Measurements from ENCODE around the gene NUTM2F.
"Not testable (repeated sequence)": the region's sequence is repeated elsewhere in the genome, so short reads cannot be mapped to it uniquely, and the experiment has no call there.

- not testable (repeated sequence) for TF ChIP-seq POLR2A (IDR thresholded peaks at IDR 0.05; ENCODE audit: low read depth); CTCF (IDR thresholded peaks at IDR 0.05)
Measured at GRCh38 chr9:94336445-94336844, 8.0 kb upstream of the NUTM2F start.
